ENCODE data around the gene IGF1R.

- TF ChIP-seq CTCF (IDR thresholded peaks at IDR 0.05 in 2 of 3, conservative IDR thresholded peaks at IDR 0.05 in 1 of 3; ENCODE audit: borderline replicate concordance in 1 of 3, insufficient read depth in 1 of 3, low read depth in 2 of 3, low read length in 2 of 3): peak; percentile 83 to 92 (median 86)
- TF ChIP-seq TCF7L2 (IDR thresholded peaks at IDR 0.05; ENCODE audit: borderline replicate concordance, extremely low read depth, insufficient read depth, insufficient read length): no peak
- TF ChIP-seq ZBTB33 (IDR thresholded peaks at IDR 0.05; ENCODE audit: extremely low read depth, insufficient replicate concordance, low read length): no peak
- no peak for TF ChIP-seq ATF3 (IDR thresholded peaks at IDR 0.05)
- no peak for TF ChIP-seq POLR2A (IDR thresholded peaks at IDR 0.05; ENCODE audit: borderline replicate concordance, extremely low read depth, insufficient read depth, insufficient read length)
- TF ChIP-seq FOSL1 (IDR thresholded peaks at IDR 0.05; ENCODE audit: low read depth): no peak
- TF ChIP-seq REST (IDR thresholded peaks at IDR 0.05; ENCODE audit: low read depth): no peak
These were observed 10.7 kb downstream of the IGF1R start for GRCh38 chr15:98658831-98659699.
